CD4-positive, alpha-beta T cell (primary cell): ENCODE measurements around the gene SPATA17. TPM values are rescaled to one million over a fixed set of nuclear protein-coding genes. Genes with fewer than 3 reads are reported as not detected.

Experiments used
- ATAC-seq: fragments of 200-7000 bp; cut with Tn5 transposase; one replicate; pipeline ENCODE4 v1.10.0; 2022; ENCODE audit warnings: mild to moderate bottlenecking; ENCODE audit not compliant: poor library complexity
- CTCF ChIA-PET: fragments of 350-600 bp; sonication (Branson Sonifier 250); formaldehyde crosslinking; loops from one replicate; lab custom pipeline; 2021; ENCODE audit warnings: antibody characterized with exemption, inconsistent platforms; lab: Charles Lee
- POLR2A ChIA-PET: fragments of 350-600 bp; sonication (Branson Sonifier 250); formaldehyde crosslinking; loops from one replicate; lab custom pipeline; 2021; ENCODE audit warnings: antibody characterized with exemption, inconsistent platforms; lab: Charles Lee
- DNase-seq, 14 experiments: peaks; one replicate each; pipeline ENCODE4 v3.0.0-alpha.2; 2013 to 2020; ENCODE audit warnings: mixed read lengths in 2 of 14
- H3K27ac ChIP-seq, 2 donors: one replicate each; pipeline versions ENCODE4 v1.5.1 to v1.7.0; 2013; ENCODE audit warnings: low read length in 2 of 2, low read depth in 1 of 2, mild to moderate bottlenecking in 1 of 2
- H3K27me3 ChIP-seq, 2 experiments: 1 replicate in 1 of 2; 2 replicates in 1 of 2; pipeline versions ENCODE4 v1.6.1 to v1.7.0; 2013; ENCODE audit warnings: low read length in 2 of 2, control low read depth in 1 of 2, mild to moderate bottlenecking in 1 of 2, moderate library complexity in 1 of 2; ENCODE audit not compliant: insufficient read depth in 2 of 2, control insufficient read depth in 1 of 2
- H3K36me3 ChIP-seq: one replicate; pipeline ENCODE4 v1.6.1; 2013; ENCODE audit warnings: low read length, control low read depth; ENCODE audit not compliant: insufficient read depth
- H3K4me1 ChIP-seq: one replicate; pipeline ENCODE4 v1.6.1; 2013; ENCODE audit warnings: low read length, control low read depth; ENCODE audit not compliant: insufficient read depth
- H3K4me3 ChIP-seq: one replicate; pipeline ENCODE4 v1.5.1; 2013; ENCODE audit warnings: mild to moderate bottlenecking, low read length, moderate library complexity
- H3K9me3 ChIP-seq, 2 experiments: 1 replicate in 1 of 2; 2 replicates in 1 of 2; pipeline versions ENCODE4 v1.6.1 to v1.7.0; 2013; ENCODE audit warnings: low read length in 2 of 2, mild to moderate bottlenecking in 2 of 2, control low read depth in 1 of 2, moderate library complexity in 1 of 2; ENCODE audit not compliant: control insufficient read depth in 1 of 2, insufficient read depth in 1 of 2
- H3K27ac Mint-ChIP-seq: one replicate; pipeline ENCODE4 v1.8.0; 2020; ENCODE audit warnings: mixed read lengths
- H3K27me3 Mint-ChIP-seq: one replicate; pipeline ENCODE4 v1.8.0; 2021; ENCODE audit warnings: mixed read lengths
- H3K36me3 Mint-ChIP-seq: one replicate; pipeline ENCODE4 v1.8.0; 2021; ENCODE audit warnings: low read depth, mixed read lengths
- H3K4me1 Mint-ChIP-seq: one replicate; pipeline ENCODE4 v1.8.0; 2021; ENCODE audit warnings: low read depth, mixed read lengths
- H3K4me3 Mint-ChIP-seq: one replicate; pipeline ENCODE4 v1.8.0; 2020; ENCODE audit warnings: mild to moderate bottlenecking, mixed read lengths
- H3K9me3 Mint-ChIP-seq: one replicate; pipeline ENCODE4 v1.8.0; 2020; ENCODE audit warnings: mixed read lengths
- CTCF ChIP-seq: fragments of 200-600 bp; IDR thresholded peaks from one replicate; pipeline ENCODE4 v1.8.0; 2022; ENCODE audit warnings: antibody characterized with exemption, mild to moderate bottlenecking
- intact Hi-C, 2 experiments: fragments of 100-400 bp; cut with DNase I in 1 of 2; cut with micrococcal nuclease in 1 of 2; formaldehyde crosslinking; loops; one replicate each; pipeline versions ENCODE4 v1.15.1 to v1.9.0; 2023 to 2025; cut with DNase I, micrococcal nuclease
- total RNA-seq, 174 experiments: library from RNA in 2 of 174; stranded (reverse) in 2 of 174; gene quantifications; one replicate each; pipeline ENCODE4 v1.2.3 and lab custom pipeline; 2021 to 2026

SPATA17 gene
- total RNA-seq, 2 experiments from 2014 or later = not detected

GRCh38 chr1:217896490-217896889 is 265.3 kb downstream of the SPATA17 start:
- Mint-ChIP-seq H3K27ac (no peak overlapping the region), H3K4me1 (no peaks in the 10 kb centered on the region), H3K27me3 (no peaks in the 10 kb centered on the region), H3K4me3 (no peak overlapping the region), H3K9me3 (peaks cover 2% of the 10 kb centered on the region), H3K36me3 (no peaks in the 10 kb centered on the region)
- Histone ChIP-seq H3K4me1 (no peaks in the 10 kb centered on the region), H3K27me3 (no peaks in the 10 kb centered on the region), H3K36me3 (no peaks in the 10 kb centered on the region), H3K27ac (no peak overlapping the region), H3K9me3 (peaks cover 0 to 4% of the 10 kb centered on the region in 2 experiments), H3K4me3 (no peak overlapping the region)
- TF ChIP-seq CTCF = no peak
- ATAC-seq (no peak), DNase-seq (no peak)
- CTCF ChIA-PET = no interaction called here
- POLR2A ChIA-PET = no interaction called here
- intact Hi-C loops = no loop called here

GRCh38 chr1:217897100-217897499 is 266.0 kb downstream of the SPATA17 start:
- ATAC-seq (no peak), DNase-seq (no peak)
- Histone ChIP-seq H3K4me3 (no peak overlapping the region), H3K36me3 (no peaks in the 10 kb centered on the region), H3K27ac (no peak overlapping the region), H3K4me1 (no peaks in the 10 kb centered on the region), H3K9me3 (peaks cover 0 to 4% of the 10 kb centered on the region in 2 experiments), H3K27me3 (no peaks in the 10 kb centered on the region)
- no peaks in the 10 kb centered on the region for H3K4me1 Mint-ChIP-seq
- intact Hi-C loops = no loop called here
- no peak overlapping the region for H3K4me3 Mint-ChIP-seq
- CTCF ChIA-PET = no interaction called here
- peaks cover 2% of the 10 kb centered on the region for H3K9me3 Mint-ChIP-seq
- no peaks in the 10 kb centered on the region for H3K27me3 Mint-ChIP-seq
- H3K27ac Mint-ChIP-seq = no peak overlapping the region
- POLR2A ChIA-PET = no interaction called here
- H3K36me3 Mint-ChIP-seq = no peaks in the 10 kb centered on the region
- TF ChIP-seq CTCF = no peak

DNA sequence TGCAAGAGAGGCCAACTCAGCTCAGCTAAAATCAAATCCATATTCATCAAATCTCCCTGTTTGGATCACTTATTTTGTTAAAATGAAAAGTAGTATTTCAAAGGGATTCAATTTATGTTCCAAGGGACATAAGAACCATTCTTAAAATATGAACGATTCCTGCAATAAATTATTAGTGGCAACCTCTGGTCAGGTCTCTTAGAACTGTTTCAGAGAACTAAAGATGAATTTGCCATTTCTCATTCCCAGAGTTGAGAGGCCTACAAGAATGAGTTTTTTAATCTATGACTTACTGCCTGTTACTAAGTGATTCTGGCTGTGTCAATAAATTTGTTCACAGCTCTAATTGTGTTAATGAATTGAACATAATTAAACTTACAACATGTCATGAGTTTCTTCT is 268.5 kb downstream of the SPATA17 start:
- no peak overlapping the region for H3K27ac ChIP-seq
- intact Hi-C loops = no loop called here
- H3K27me3 ChIP-seq = no peaks in the 10 kb centered on the region
- ChIA-PET POLR2A (no interaction called here), CTCF (no interaction called here)
- no peaks in the 10 kb centered on the region for H3K4me1 ChIP-seq
- Mint-ChIP-seq H3K27me3 (no peaks in the 10 kb centered on the region), H3K9me3 (no peaks in the 10 kb centered on the region), H3K4me3 (no peak overlapping the region), H3K4me1 (no peaks in the 10 kb centered on the region), H3K27ac (no peak overlapping the region), H3K36me3 (no peaks in the 10 kb centered on the region)
- TF ChIP-seq CTCF = no peak
- H3K4me3 ChIP-seq = no peak overlapping the region
- ATAC-seq (no peak), DNase-seq (no peak)
- H3K36me3 ChIP-seq = no peaks in the 10 kb centered on the region
- H3K9me3 ChIP-seq = peaks cover 0 to 3% of the 10 kb centered on the region in 2 experiments
